Inferior parietal cortex (tissue), 1 donor: ENCODE data around the gene LENG1.

Experiments used
- DNase-seq: peaks from one replicate; pipeline ENCODE4 v3.0.0-alpha.2; 2016; ENCODE audit errors: extremely low spot score

The LENG1 gene

DNA sequence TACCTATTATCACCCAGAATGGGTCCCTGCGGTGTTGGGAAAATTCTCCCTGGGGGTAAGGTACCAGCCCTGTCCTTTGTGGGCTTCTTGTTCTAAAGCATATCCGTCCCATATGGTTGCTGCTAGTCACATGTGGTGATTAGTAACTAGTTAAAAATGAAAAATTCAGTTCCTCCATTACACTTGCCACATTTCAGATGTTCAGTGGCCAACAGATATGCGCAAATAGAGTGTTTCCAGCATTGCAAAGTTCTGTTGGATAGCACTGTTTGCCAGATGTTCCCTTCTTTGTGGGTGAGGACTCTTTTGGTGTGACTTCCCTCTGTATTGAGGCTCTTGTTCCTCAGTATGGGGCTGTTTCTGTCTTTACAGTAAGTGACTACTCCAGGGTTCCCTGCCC, 18.2 kb downstream of the LENG1 start:
- no peak for DNase-seq

GRCh38 chr19:54138489-54139256, 20.8 kb downstream of the LENG1 start:
- no peak for DNase-seq

- no peak for DNase-seq
Observed at GRCh38 chr19:54137699-54138488, 21.6 kb downstream of the LENG1 start, which contains the start of gene CNOT3. Gene CNOT3 (plus strand): TSS chr19:54137762. CDS start chr19:54142979, 5,217 bp downstream.

DNA sequence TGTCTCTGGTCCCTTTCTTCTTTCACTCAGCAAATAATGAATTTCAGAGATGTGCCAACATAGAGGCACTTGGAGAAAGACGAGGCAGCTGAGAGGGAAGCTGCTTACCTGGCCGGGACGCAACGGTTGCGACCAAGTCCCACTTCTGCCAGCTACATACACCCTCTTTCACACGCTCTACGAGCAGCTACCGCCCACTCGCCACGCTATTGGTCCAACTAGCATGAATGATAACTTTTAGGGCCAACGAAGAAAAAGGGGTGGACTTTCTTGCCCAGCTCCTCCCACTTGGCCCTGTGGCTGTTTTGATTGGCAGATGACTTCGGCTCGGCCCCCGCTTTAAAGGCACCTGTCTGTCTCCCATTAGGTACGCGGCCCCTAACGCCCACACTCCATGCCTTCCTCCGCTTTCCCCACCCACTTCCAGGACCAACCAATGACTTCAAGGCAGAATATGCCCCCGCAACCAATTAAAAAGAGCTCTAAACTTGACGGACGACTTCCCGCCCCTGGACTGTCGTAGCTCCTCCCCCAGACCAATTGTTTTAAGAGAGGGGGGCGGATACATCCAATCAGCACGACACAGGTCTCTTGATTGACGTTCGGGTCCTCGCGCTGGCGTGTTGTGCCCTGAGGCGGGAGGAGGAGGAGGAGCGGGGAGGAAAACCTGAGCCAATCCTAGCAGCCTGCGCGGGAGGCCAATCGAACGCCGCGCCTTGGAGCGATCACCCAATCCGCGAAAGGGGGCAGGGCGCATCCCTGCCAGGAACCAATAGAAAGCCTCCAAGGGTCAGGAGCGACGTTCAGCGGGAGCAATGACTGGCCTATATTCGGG, 22.4 kb downstream of the LENG1 start:
- peak; percentile 99 for DNase-seq

DNA sequence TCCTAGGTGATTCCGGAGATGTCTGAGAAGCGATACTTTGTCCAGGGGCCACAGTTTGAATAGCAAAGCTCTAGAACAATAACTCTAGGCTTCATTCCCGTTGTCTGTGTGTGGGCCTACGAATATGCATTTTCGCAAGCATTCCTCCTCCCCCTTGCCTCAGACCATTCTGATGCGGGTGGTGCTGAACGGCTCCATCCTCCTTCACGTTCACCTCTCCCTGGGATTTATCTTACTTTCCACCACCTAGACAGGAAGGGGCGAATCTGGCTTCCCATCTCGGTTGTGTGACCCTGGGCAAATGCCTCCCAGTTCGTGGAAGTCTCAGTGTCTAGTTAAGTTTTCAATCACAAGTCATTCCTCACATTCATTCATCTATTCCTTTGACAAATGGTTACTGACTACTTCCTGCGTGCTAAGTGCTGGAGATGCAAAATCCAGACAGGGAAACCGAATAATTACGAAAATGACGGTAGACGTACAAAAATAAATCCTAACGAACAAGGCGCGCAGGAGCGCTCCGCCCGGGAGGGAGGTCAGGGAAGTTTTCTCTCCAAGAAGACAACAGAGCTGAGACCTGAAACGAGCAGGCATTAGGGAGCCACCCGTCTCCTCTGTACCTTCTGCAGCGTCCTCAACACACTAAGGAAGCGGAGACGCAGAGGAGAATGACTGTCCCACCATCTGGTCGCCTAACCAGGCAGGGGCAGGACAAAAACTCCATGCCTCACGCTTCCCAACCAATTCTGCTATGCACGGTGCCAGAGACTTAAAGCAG, 23.2 kb downstream of the LENG1 start:
- DNase-seq = no peak

DNA sequence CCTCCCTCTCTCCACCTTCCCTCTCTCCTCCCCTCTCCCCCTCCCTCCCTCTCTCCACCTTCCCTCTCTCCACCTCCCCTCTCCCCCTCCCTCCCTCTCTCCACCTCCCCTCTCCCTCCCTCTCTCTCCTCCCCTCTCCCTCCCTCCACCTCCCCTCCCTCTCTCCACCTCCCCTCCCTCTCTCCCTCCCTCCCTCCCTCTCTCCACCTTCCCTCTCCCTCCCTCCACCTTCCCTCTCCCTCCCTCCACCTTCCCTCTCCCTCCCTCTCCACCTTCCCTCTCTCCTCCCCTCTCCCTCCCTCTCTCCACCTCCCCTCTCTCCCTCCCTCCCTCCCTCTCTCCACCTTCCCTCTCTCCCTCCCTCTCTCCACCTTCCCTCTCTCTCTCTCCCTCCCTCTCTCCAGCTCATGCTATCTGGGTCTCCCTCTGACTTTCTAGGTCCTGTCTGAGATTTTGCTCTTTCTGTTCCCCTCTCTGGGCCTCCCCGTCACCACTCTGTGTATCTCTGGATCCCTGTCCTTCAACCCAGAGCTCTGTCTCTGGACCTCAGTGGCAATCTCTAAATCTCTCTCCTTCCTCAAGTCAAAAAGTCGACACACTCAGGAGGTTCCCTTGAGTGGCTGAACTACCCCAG, 25.4 kb downstream of the LENG1 start:
- DNase-seq = no peak

DNA sequence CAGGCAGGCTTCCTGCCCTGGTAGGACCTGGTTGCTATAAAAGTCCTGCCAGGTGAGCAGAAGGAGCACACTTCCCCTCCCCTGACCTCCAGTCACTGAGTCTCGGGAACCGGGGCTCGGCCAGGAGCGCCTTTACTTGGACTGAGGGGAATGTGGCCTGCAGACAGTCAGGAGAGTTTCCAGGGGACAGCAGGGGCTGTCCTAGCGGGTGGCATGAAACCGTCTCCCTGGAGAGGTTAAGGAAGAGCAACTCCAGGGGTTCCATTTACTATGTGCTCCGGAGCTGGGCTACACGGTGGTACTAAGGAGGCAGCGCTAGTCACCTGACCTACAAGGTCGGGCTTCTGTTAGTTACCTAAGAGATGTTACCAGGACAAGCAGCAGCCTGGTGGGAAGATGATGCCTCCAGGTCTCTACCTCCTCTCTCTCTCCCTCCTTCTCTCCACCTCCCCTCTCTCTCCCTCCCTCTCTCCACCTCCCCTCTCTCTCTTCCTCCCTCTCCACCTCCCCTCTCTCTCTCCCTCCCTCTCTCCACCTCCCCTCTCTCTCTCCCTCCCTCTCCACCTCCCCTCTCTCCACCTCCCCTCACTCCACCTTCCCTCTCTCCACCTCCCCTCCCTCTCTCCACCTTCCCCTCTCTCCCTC, 26.1 kb downstream of the LENG1 start:
- no peak for DNase-seq

DNA sequence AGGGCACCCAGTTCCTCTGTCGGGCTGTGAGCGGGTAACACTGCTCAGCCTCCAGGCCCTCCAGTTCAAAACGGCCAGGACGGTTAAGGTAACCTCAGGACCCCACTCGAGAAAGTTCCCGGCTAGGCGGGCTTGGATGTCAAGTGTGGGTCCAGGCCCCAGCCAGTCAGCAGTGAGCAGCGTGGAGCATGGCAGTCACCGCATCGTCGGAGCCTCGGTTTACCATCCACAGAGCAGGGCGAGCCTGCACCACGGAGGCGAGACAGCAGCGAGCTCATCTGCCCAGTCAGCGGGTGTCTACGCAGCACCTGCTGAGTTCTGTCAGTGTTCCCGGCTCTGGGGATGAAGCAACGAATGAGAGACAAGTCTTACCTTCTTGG, 29.9 kb downstream of the LENG1 start:
- DNase-seq = no peak

DNA sequence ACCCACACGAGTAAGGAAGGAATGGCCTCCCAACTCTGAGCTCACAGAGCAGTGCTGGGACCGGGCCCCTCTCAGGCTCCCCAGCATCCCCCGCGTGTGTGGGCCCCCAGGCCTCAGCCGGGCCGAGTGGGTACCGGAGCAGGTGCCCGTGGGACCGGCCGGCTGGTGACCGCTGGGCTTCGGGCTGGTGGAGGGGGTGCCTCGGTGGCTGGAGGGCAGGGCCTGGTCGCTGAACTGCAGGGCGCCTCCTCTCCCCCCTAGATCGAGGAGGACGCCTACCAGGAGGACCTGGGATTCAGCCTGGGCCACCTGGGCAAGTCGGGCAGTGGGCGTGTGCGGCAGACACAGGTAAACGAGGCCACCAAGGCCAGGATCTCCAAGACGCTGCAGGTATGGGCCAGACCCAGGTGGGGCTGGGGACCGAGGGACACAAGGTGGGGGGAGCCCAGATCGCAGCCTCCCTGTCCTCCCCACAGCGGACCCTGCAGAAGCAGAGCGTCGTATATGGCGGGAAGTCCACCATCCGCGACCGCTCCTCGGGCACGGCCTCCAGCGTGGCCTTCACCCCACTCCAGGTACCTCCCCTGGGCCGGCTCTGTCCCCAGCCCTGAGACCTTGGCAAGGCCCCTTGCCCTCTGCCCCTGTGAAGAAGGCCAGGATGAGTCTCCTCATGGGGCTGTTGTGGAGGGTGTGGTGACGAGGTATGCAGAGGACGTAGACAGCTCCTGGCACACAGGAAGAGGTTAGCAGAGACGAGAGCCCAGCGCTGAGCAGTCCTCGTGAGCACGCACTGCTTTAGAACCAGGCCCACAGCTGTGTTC, 30.5 kb downstream of the LENG1 start:
- DNase-seq = no peak

DNA sequence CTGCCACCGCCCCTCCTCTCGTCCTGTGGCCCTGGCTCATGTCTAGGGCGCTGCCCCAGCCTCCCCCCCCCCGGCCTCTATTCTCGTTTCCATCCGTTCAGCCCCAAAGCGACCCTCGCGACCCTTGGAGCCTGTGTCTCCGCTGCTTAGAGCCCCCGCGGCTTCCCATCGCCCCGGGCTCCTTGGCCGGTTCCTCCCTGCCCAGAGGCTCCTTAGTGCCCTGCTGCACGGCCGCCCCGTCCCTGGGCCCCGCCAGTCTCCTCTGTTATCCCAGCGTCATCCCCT, 31.1 kb downstream of the LENG1 start:
- DNase-seq = no peak

DNA sequence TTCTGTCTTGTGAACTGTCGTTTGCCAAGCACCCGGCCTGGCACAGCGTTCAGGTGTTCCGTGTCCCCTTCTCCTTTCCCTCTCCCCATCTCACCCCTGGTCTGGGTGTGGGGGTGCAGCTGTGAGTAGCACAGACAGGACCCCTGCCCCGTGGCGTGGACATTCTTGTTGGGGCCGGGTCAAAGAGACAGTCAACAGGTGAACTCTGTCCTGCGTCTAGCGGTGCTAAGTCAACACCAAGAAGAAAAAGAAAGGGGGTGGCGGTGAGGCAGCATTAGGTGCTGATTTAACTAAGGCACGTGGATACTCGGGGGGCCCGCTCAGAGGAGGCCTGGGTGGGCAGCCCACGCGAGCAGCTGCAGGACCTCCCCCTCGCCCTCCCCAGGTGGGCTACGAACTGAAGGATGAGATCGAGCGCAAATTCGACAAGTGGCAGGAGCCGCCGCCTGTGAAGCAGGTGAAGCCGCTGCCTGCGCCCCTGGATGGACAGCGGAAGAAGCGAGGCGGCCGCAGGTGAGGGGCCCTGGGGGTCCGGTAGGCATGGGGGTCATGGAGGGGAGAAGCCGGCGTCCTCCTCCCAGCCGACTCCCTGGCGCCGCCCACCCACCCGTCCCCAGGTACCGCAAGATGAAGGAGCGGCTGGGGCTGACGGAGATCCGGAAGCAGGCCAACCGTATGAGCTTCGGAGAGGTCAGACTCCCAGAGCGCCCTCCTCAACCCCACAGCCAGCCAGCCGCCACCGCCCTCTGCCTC, 31.7 kb downstream of the LENG1 start:
- no peak for DNase-seq

- no peak for DNase-seq
Observed at GRCh38 chr19:54125713-54126112, 33.8 kb downstream of the LENG1 start.

GRCh38 chr19:54124393-54124792, 35.1 kb downstream of the LENG1 start:
- no peak for DNase-seq

DNA sequence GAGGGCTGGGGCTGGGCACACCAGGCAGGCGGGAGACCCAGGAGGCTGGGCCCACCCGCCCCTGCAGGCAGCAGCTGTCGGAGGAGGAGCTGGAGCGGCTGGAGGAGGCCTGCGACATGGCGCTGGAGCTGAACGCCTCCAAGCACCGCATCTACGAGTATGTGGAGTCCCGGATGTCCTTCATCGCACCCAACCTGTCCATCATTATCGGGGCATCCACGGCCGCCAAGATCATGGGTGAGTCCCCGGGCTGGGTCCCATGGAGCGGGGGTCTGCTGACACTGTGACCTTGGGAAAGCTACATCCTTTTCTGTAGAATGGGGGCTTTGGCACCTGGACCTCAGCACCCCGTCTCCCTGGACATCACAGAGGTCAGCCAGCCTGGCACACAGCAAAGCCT, 35.8 kb downstream of the LENG1 start:
- DNase-seq = no peak

GRCh38 chr19:54121259-54121658, 38.3 kb downstream of the LENG1 start:
- DNase-seq = no peak

DNA sequence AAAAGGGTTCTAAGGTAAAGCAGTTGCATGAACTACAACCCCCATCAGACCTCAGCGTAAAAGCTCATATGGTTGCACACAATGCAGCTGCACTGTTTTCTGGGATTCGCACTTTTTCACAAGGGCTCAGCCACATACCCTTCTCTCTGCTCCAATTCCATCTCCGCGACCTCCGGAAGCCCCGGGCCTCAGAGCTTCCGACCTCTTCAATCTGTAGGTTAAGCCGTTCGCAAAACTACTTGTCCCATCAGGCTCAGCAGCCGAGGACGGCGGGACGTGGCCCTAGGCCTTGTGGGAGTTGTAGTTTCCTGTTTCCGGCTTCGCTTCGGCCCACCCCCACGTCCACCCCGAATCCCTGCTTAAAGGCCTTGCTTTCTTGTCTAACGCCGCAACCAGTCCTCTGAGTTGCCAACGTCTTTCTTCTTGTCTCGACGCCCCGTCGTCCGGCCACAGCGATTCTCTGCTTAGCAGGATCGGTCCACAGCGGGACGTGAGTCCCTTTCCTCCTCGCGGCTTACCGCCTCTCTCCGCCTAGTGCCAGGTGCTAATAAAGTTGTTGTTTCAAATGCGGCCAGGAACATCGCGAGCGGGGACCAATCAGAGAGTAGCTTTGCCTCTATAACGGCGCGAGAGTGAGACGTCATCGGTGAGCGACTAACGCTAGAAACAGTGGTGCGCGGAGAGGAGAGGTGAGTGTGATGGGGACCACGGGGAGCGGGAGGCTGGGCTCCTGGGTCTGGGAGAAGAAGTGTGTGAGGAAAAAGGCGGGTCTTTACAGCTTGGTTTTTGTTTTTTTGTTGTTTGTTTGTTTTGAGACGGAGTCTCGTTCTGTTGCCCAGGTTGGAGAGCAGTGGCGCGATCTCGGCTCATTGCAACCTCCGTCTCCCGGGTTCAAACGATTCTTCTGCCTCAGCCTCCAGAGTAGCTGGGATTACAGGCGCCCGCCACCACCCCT, 44.1 kb downstream of the LENG1 start, which contains the start of the genes PRPF31 and TFPT:
Gene PRPF31 (plus strand): TSS at position 646 of the 955 bp plus-strand sequence. CDS start 2,525 bp downstream, outside the sequence.
Gene TFPT (minus strand): TSS at position 549 of the 955 bp plus-strand sequence. CDS start 388 bp downstream, at position 161.
- DNase-seq = peak; percentile 100

- DNase-seq = no peak
Observed at GRCh38 chr19:54114340-54115108, 45.0 kb downstream of the LENG1 start.
